ENCODE measurements around the gene STN1.

DNA sequence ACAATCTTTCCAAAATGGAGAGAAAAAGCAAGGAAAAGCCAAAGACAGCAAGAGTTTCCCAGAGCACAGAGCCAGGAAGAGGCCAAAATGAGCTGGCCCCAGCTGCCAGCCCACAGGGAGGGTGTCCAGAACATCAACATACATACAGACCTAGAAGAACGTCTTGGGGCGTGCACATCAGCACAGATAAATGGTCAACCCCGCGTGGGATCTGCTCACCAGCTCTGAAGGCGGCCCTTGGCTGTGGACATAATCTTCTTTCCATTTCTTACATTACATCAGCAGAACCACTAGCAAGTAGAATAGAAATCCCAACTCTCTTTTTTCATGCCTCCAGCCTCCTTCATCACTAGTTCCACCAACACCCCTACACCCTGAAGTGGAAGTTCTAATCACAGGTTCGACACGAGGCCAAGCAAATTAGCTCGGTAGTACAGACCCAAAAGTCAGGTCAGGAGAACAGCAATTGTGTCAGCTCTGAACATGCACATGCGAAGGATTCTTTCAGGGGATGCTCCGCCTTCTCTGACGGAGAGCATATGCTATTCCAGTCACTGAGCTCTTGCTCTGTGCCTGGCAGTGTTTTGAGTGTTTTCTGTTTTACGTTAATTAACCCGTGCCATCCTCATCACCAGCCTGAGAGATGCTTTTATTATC is 79.0 kb downstream of the STN1 start:
- no peak for TF ChIP-seq EZH2 (IDR thresholded peaks at IDR 0.05; ENCODE audit: borderline replicate concordance, low read length)
- TF ChIP-seq, protein P1, sequence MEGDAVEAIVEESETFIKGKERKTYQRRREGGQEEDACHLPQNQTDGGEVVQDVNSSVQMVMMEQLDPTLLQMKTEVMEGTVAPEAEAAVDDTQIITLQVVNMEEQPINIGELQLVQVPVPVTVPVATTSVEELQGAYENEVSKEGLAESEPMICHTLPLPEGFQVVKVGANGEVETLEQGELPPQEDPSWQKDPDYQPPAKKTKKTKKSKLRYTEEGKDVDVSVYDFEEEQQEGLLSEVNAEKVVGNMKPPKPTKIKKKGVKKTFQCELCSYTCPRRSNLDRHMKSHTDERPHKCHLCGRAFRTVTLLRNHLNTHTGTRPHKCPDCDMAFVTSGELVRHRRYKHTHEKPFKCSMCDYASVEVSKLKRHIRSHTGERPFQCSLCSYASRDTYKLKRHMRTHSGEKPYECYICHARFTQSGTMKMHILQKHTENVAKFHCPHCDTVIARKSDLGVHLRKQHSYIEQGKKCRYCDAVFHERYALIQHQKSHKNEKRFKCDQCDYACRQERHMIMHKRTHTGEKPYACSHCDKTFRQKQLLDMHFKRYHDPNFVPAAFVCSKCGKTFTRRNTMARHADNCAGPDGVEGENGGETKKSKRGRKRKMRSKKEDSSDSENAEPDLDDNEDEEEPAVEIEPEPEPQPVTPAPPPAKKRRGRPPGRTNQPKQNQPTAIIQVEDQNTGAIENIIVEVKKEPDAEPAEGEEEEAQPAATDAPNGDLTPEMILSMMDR (IDR thresholded peaks at IDR 0.05; ENCODE audit: low read length), result no peak

Data from OCI-LY1 (cell line).